GM19099 (cell line): ENCODE results near the gene PTPRN2.

ENCODE experiments used
- POLR2A ChIP-seq: IDR thresholded peaks from 3 replicates; pipeline ENCODE4 v1.6.1; 2011; ENCODE audit warnings: low read depth; ENCODE audit not compliant: insufficient read length; ENCODE audit errors: extremely low read depth

PTPRN2 gene

GRCh38 chr7:157768198-157768597 lies 819.4 kb downstream of the PTPRN2 start:
- TF ChIP-seq POLR2A, result no peak

GRCh38 chr7:157767506-157768197 lies 820.0 kb downstream of the PTPRN2 start:
- no peak for TF ChIP-seq POLR2A

GRCh38 chr7:157766098-157766497 lies 821.5 kb downstream of the PTPRN2 start:
- TF ChIP-seq POLR2A, result no peak

- no peak for TF ChIP-seq POLR2A
These were observed 822.6 kb downstream of the PTPRN2 start for GRCh38 chr7:157764946-157765537.

- TF ChIP-seq POLR2A, result no peak
These were observed 823.4 kb downstream of the PTPRN2 start for GRCh38 chr7:157764193-157764592.

GRCh38 chr7:157763279-157764000 lies 824.2 kb downstream of the PTPRN2 start:
- no peak for TF ChIP-seq POLR2A

- no peak for TF ChIP-seq POLR2A
These were observed 824.8 kb downstream of the PTPRN2 start for GRCh38 chr7:157762824-157763223.

- TF ChIP-seq POLR2A, result no peak
These were observed 827.5 kb downstream of the PTPRN2 start for GRCh38 chr7:157760004-157760730.

- no peak for TF ChIP-seq POLR2A
These were observed 828.3 kb downstream of the PTPRN2 start for GRCh38 chr7:157759246-157759805.

- no peak for TF ChIP-seq POLR2A
These were observed 829.0 kb downstream of the PTPRN2 start for GRCh38 chr7:157758468-157759245.

- no peak for TF ChIP-seq POLR2A
These were observed 829.7 kb downstream of the PTPRN2 start for GRCh38 chr7:157757776-157758467.

- TF ChIP-seq POLR2A, result no peak
These were observed 830.4 kb downstream of the PTPRN2 start for GRCh38 chr7:157757211-157757610.

GRCh38 chr7:157755741-157756140 lies 831.9 kb downstream of the PTPRN2 start:
- no peak for TF ChIP-seq POLR2A

- TF ChIP-seq POLR2A, result no peak
These were observed 833.2 kb downstream of the PTPRN2 start for GRCh38 chr7:157754416-157754790.

- TF ChIP-seq POLR2A, result no peak
These were observed 833.8 kb downstream of the PTPRN2 start for GRCh38 chr7:157753713-157754415.
